ENCODE data around the gene DCUN1D2. TPM values are rescaled to one million over a fixed set of nuclear protein-coding genes. Genes with fewer than 3 reads are reported as not detected.

DCUN1D2 gene
- total RNA-seq, 1 donor from 2014 or later, result 23.8 TPM

DNA sequence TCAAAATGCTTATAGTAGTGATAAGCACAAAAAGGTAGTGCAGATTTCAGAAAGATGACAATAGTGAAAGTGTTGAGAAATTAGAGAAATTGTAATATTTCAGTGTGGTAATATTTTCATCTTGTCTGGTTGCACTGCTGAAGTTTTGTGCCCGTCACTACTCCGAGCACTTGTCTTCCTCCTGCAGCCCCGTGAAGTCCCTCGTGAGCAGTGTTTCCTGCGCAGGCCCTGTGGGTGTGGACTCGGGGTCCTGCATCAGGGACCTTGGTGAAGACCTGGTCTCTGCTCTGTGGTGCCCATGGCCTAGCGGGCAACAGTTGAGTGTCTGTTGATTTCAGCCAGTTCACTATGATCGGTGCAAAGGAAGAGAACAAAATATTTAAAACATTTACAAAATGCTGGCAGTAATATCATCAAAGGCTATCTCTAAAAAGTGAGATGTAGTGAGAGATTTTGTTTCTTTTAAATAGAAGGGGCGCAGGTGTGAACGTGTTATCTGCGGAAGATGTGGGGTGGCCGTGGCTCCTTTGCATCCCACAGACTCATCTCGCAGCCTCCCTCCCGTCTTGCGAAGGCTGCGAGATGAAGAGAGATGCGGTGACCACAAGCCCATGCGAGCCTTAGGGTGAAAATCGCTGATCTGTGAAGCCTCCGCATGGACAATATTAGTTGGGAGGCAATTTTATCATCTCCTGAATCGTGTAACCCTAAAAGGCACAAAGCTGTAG lies 27.7 kb upstream of the DCUN1D2 start:
- H3K27me3 ChIP-seq, result no peaks in the 10 kb centered on the region
- no peak overlapping the region for H2AFZ ChIP-seq (replicated peaks)
- H3K9me3 Mint-ChIP-seq, result peaks cover 3% of the 10 kb centered on the region
- no peaks in the 10 kb centered on the region for H4K20me1 ChIP-seq (ENCODE audit: low read depth)
- no peak overlapping the region for H3K4me2 ChIP-seq
- H3K27me3 Mint-ChIP-seq (ENCODE audit: insufficient read depth, low read depth), result peaks cover 2% of the 10 kb centered on the region
- H3K4me1 Mint-ChIP-seq, result no peaks in the 10 kb centered on the region
- no peaks in the 10 kb centered on the region for H3K79me2 ChIP-seq (ENCODE audit: low read depth)
- H3K36me3 Mint-ChIP-seq, result peaks cover 35% of the 10 kb centered on the region
- no peak overlapping the region for H3K4me3 Mint-ChIP-seq
- no peak overlapping the region for H3K27ac Mint-ChIP-seq
- DNase-seq (ENCODE audit: low spot score), result no peak
- peaks cover 2% of the 10 kb centered on the region for H3K36me3 ChIP-seq
- TF ChIP-seq EZH2 (IDR thresholded peaks at IDR 0.05) (no peak), EZH2phosphoT487 (IDR thresholded peaks at IDR 0.05) (no peak)
- TF ChIP-seq, protein P1, sequence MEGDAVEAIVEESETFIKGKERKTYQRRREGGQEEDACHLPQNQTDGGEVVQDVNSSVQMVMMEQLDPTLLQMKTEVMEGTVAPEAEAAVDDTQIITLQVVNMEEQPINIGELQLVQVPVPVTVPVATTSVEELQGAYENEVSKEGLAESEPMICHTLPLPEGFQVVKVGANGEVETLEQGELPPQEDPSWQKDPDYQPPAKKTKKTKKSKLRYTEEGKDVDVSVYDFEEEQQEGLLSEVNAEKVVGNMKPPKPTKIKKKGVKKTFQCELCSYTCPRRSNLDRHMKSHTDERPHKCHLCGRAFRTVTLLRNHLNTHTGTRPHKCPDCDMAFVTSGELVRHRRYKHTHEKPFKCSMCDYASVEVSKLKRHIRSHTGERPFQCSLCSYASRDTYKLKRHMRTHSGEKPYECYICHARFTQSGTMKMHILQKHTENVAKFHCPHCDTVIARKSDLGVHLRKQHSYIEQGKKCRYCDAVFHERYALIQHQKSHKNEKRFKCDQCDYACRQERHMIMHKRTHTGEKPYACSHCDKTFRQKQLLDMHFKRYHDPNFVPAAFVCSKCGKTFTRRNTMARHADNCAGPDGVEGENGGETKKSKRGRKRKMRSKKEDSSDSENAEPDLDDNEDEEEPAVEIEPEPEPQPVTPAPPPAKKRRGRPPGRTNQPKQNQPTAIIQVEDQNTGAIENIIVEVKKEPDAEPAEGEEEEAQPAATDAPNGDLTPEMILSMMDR (IDR thresholded peaks at IDR 0.05), result no peak
- no peaks in the 10 kb centered on the region for H3K4me1 ChIP-seq
- H3K9ac ChIP-seq, result no peak overlapping the region
- H3K4me3 ChIP-seq, result no peak overlapping the region
- H3K9me3 ChIP-seq (ENCODE audit: low read depth), result no peaks in the 10 kb centered on the region
- no peaks in the 10 kb centered on the region for H3F3A ChIP-seq (ENCODE audit: low read depth)
- no peak overlapping the region for H3K27ac ChIP-seq

DNA sequence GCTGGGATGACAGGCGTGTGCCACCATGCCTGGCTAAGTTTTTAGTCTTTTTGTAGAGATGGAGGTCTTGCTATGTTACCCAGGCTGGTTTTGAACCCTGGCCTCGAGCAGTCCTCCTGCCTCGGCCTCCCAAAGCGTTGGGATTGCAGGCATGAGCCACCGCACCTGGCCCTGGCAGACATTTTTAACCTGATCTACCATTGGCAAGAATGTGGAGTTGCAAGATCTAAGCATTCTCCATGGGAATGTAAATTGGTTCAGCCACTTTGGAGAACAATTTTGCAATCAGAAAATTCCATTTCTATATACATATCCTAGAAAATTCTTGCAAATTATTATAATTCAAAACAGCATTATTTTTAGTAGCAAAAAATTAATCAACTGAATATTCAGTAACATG lies 24.3 kb upstream of the DCUN1D2 start:
- peaks cover 13% of the 10 kb centered on the region for H3K36me3 Mint-ChIP-seq

DNA sequence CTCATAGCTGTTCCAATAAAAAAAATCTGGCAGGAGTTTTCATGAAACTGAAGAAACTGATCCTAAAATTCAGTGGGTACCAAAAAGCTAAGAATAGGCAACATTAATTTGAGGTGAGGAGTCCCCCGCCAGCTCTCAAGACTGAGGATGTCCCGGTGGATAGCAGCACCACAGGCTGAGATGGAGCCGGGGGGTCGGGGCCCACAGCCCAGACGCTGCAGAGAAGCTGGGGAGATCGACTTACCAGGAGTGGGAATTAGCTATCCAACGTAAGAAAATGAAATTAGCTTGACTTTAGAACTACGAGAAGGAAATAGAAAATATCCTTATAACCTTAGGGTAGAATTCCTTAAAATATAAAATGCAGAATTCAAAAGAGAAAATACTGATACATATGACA lies 23.2 kb upstream of the DCUN1D2 start:
- Mint-ChIP-seq H3K27ac (no peak overlapping the region), H3K27me3 (ENCODE audit: insufficient read depth, low read depth) (peaks cover 6% of the 10 kb centered on the region), H3K4me1 (no peaks in the 10 kb centered on the region), H3K4me3 (no peak overlapping the region), H3K9me3 (no peaks in the 10 kb centered on the region), H3K36me3 (peaks cover 18% of the 10 kb centered on the region)
- no peaks in the 10 kb centered on the region for H3K9me3 ChIP-seq (ENCODE audit: low read depth)
- H3K9ac ChIP-seq, result no peak overlapping the region
- H3K27me3 ChIP-seq, result no peaks in the 10 kb centered on the region
- no peaks in the 10 kb centered on the region for H4K20me1 ChIP-seq (ENCODE audit: low read depth)
- H3K27ac ChIP-seq, result no peak overlapping the region
- TF ChIP-seq EZH2phosphoT487 (IDR thresholded peaks at IDR 0.05), result no peak
- no peak for TF ChIP-seq EZH2 (IDR thresholded peaks at IDR 0.05)
- TF ChIP-seq, protein P1 (IDR thresholded peaks at IDR 0.05), result no peak
- H3F3A ChIP-seq (ENCODE audit: low read depth), result no peaks in the 10 kb centered on the region
- DNase-seq (ENCODE audit: low spot score), result no peak
- H3K4me2 ChIP-seq, result no peak overlapping the region
- H3K79me2 ChIP-seq (ENCODE audit: low read depth), result no peaks in the 10 kb centered on the region
- no peaks in the 10 kb centered on the region for H3K4me1 ChIP-seq
- no peak overlapping the region for H3K4me3 ChIP-seq
- H3K36me3 ChIP-seq, result no peaks in the 10 kb centered on the region
- no peak overlapping the region for H2AFZ ChIP-seq (replicated peaks)

More for the DNA sequence above, 24.3 kb upstream of the DCUN1D2 start:
- H3F3A ChIP-seq (ENCODE audit: low read depth), result no peaks in the 10 kb centered on the region
- H2AFZ ChIP-seq (replicated peaks), result no peak overlapping the region
- no peaks in the 10 kb centered on the region for H3K9me3 ChIP-seq (ENCODE audit: low read depth)
- Mint-ChIP-seq H3K27ac (no peak overlapping the region), H3K4me3 (no peak overlapping the region), H3K9me3 (no peaks in the 10 kb centered on the region), H3K27me3 (ENCODE audit: insufficient read depth, low read depth) (peaks cover 3% of the 10 kb centered on the region), H3K4me1 (no peaks in the 10 kb centered on the region)
- H3K4me1 ChIP-seq, result no peaks in the 10 kb centered on the region
- TF ChIP-seq EZH2 (IDR thresholded peaks at IDR 0.05) (no peak), EZH2phosphoT487 (IDR thresholded peaks at IDR 0.05) (no peak)
- TF ChIP-seq, protein P1 (IDR thresholded peaks at IDR 0.05), result no peak
- no peaks in the 10 kb centered on the region for H3K79me2 ChIP-seq (ENCODE audit: low read depth)
- no peaks in the 10 kb centered on the region for H3K36me3 ChIP-seq
- DNase-seq (ENCODE audit: low spot score), result no peak
- H3K4me2 ChIP-seq, result no peak overlapping the region
- H3K27me3 ChIP-seq, result no peaks in the 10 kb centered on the region
- no peak overlapping the region for H3K27ac ChIP-seq
- no peaks in the 10 kb centered on the region for H4K20me1 ChIP-seq (ENCODE audit: low read depth)
- H3K4me3 ChIP-seq, result no peak overlapping the region
- H3K9ac ChIP-seq, result no peak overlapping the region
